HG02884 (cell line): ENCODE measurements around the gene ASB15.

Source experiments
- ATAC-seq: cut with Tn5 transposase; IDR thresholded peaks from one replicate; pipeline ENCODE4 v1.9.1; 2021; ENCODE audit warnings: mild to moderate bottlenecking, moderate library complexity; ENCODE audit not compliant: unreplicated experiment

The ASB15 gene

DNA sequence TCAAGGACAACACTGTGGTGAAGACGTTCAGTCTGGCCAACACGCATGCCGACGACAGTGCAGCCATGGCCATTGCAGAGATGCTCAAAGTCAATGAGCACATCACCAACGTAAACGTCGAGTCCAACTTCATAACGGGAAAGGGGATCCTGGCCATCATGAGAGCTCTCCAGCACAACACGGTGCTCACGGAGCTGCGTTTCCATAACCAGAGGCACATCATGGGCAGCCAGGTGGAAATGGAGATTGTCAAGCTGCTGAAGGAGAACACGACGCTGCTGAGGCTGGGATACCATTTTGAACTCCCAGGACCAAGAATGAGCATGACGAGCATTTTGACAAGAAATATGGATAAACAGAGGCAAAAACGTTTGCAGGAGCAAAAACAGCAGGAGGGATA, 60.7 kb downstream of the ASB15 start:
- no peak for ATAC-seq

DNA sequence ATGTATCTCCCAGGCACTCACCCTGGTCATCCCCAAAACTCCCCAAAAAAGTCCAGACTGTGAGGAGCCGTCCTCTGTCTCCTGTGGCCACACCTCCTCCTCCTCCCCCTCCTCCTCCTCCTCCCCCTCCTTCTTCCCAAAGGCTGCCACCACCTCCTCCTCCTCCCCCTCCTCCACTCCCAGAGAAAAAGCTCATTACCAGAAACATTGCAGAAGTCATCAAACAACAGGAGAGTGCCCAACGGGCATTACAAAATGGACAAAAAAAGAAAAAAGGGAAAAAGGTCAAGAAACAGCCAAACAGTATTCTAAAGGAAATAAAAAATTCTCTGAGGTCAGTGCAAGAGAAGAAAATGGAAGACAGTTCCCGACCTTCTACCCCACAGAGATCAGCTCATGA, 61.1 kb downstream of the ASB15 start:
- no peak for ATAC-seq

DNA sequence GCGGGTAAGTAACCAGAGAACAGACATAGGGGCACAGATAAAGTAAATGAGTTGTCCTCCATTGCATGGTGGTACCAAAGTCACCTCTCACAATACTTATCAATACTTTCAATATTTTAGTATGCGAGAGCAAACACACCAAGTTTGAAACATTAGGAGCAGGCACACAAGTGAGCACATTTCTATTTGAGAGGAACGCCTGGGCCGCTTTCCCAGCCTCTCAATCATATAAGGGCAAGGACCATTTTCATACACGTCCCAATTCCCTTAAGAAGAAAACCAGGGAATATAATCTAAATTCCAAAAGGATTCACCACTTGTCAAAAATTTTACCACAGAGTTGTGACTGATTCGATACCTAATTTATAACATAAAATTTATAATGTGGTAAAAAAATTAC, 61.6 kb downstream of the ASB15 start:
- ATAC-seq = no peak

DNA sequence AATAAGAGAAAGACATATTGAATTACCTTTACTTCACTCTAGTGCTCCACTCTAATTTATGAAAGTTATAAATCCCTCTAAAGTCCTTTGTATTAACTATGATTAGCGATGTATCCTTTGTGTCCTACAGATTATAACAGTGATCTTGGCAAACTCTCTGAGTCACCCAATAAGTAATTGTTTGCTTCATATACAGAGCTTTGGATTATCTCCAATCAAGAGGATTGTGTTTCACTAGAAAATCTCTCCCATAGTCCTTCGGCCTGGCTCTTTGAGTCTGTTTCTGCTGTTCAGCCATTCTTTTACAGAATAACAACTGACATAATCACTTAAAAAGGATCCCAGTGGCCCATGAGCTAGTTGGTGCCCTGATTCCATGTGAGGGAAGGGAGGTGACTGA, 63.5 kb downstream of the ASB15 start:
- ATAC-seq = no peak

DNA sequence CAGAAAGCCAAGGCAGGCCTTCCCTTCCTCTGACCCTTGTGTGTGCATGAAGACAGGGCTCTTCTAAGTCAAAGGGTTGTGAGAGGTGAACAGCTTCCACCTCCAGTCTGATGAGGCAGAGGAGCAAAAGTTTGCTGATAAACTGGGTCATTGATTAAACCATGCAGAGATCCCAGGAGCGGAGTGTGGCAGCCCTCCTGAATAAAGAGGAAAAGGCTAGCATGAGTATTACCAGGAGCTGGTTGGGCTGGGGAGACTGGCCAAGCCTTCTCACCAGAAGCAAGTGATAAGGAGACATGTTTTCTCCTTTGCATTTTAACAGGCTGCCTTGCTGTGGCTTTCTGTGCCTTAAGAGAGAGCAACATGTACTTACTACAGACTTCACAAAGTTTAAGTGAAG, 64.3 kb downstream of the ASB15 start:
- ATAC-seq = no peak

DNA sequence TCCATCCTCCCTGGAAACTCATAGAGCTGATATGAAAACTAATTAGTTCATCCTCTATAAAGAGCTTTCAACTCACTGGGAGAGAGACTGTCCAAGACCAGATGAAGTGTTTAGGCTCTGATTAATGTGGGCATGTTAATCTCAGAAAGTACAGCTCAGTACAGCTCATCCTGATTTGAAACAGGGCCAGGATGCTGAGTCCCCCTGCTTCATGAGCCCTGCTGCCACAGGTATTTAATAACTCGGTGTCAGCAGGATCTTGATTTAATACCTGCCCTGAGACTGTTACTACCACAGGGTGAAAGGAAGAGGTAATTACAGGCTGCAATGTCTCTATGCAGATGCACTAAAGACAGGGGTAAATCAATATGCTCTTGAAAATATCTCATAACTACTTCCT, 64.9 kb downstream of the ASB15 start:
- no peak for ATAC-seq

DNA sequence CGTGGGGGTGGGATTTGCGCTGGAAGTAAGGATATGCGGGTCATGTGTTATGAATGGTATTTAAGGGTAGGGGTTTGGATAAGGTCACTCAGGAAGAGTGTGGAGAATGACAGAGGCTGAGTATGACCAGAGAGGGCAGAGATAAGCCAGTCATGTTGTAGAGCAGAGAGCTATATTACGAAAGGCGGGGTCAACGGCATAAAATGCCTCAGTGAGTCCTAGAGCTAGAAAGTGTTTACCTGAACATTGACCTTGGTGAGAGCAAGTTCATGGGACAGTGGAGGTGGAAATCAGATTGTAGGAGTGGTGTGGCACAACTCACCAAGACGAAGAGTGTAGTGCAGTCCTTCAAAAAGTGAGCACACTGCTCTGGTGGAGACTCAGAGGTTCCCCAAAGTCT, 67.9 kb downstream of the ASB15 start:
- ATAC-seq = no peak

DNA sequence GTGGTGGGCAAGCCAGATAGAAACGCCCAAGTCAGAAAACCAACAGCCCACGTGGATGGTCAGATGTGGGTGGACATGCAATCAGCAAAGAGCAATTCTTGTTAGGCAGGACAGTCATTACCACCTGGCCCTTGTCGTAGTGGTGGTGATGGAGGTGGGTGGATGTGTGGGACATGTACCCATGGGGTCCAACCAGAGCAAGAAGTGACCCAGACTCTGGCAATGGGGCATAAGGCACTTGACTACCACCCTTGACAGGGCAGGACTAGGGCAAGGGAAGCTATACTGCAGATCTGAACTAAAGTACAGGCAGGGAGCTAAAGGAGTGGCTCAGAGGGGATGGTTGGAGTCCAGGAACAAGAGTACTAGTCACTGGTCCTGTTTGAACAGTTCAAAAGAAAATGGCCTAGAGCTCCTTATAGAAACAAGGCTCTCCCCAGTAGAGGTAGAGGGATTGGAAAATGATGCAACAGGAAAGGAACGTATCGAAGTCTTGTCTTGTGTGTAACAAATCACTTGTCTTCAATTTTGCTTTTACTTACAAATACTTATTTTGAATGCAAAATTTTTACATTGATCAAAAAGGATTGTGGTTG, 71.6 kb downstream of the ASB15 start:
- ATAC-seq = no peak

DNA sequence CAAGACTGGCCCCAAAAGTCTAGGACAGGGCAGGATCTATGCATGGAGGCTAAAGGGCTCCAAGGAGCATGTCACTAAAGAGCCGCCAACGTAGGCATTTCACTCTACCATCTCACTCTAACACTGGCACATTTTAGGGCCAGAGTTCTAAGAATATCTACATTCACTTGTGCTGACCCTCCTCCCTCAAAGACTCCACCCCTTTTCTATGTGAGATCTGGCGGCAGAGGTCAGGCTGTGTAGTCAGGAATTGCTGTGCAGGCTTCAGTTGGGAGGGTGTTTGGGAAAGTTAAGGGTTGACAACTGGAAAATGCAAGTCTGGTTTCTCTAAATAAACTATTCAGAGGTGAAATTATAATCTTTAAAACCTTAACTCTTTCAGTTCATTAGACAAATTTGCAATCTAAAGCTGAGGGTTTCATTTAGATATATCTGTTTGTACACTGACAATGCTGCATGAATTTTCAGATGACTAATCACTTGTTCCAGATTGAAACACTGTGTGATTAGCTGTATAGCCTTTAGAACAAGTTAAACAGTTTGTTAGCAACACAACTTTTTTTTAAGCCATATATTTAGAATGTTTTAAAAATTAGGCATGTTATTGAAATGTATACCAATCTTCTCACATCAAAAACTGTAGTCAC, 72.3 kb downstream of the ASB15 start:
- no peak for ATAC-seq

DNA sequence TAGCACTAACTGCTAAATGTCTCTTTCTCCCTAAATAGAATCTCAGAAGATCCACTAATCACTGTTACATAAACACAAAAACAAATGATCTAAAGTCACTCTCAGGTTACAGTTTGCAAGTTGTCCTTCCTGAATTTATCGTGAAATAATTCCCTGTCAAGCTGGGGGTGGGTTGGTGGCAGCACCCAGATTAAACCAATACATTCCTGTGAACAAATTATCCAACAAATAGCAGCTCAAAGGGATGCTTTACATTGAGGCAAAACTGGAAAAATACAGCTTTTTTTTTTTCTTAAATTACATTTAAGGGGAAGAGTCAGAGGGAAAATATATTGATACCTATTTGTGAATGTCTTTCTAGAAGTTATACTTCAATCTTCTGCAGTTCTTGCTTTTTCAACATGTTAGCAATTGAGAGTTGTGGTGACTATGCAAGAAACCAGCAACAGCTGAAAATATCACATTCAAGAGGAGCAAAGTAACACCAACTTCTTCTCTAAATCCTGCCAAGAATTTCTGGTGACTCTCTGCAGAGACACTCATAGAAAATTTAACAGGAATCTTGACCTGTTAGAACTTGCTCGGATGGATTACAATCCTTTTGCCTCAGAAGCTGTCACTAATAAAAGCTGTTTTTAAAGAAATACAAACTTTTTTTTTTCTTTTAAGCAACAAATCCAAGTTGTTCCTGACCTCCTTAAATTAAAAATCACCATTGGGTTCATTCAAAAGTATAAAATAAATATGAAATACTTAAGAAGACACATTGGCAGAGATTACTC, 73.0 kb downstream of the ASB15 start:
- no peak for ATAC-seq

DNA sequence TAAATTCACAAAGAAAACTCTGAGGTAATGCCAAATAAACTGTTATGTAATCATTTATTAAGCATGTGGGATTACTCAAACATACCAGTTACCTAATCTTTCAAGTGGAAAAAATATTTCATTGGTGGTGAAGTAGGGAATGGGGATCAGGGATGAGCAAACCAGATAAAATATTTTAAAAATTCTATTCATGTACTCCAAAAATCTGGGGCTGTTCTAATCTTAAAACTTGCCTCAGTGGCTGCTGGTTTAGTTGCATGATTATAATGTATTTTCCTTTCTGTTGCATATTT, 73.5 kb downstream of the ASB15 start:
- no peak for ATAC-seq

DNA sequence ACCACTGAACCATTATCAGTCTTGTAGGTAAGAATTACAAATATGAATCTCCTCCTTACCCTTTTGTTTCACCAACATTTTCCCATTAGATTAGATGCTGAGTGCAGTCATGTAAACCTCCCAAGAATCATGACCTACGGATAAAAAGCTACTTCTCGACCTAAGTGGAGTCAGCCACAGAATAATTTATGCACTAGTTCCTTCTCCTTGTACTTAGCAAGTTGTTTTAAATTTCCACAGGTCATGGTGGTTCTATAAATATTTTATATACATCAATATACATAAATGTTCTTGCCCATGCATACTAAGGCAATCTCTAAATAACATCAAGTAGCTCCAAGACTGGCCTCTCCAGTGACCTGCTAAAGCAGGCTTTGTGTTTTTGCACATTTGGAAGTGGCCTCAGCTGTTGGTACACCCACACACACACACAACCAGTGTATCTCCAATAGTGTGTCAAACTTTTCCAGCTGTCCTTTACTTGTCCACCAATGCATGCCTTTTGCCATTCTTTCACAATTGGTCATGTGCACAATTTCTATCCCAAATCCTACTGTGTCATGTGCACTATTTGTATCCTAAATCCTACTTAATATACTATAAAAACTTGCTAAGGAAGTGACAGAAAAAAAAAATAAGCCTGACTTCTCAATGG, 75.6 kb downstream of the ASB15 start:
- ATAC-seq = no peak

DNA sequence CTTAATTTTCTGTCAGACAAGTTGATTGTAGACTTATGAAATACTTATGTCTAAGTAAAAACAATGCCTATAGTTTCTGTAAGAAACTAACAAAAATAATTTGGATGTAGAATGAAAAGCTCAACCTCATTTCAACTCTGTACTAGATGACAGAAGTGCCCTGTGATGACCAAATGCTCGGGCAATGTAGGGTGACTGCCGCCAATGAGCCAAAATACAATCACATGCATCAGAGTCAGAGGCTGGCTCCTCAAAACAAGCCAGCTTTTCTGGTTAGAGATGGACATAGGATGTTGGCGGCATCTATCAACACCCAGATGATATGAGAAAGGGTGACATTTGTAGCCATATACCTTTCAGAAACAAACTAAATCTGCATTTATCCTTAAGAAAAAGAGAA, 78.0 kb downstream of the ASB15 start:
- ATAC-seq = no peak

DNA sequence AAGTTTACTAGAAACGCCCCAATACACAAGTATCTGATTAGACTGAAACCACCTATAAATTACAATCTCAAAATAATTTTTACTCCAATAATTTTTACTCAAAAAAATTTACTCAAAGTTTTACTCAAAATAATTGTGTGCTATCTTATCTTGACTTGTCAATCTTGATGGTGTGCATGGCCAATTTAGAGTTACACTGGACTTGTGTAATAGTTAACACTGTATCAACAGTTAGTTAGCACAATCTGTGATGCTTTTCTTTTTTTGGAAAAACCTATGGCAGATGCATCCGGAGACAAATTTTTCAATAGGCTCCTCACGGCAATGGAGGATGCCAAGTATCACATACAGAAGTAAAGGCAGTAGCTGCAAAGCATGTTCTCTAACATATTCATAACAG, 79.0 kb downstream of the ASB15 start:
- ATAC-seq = no peak

DNA sequence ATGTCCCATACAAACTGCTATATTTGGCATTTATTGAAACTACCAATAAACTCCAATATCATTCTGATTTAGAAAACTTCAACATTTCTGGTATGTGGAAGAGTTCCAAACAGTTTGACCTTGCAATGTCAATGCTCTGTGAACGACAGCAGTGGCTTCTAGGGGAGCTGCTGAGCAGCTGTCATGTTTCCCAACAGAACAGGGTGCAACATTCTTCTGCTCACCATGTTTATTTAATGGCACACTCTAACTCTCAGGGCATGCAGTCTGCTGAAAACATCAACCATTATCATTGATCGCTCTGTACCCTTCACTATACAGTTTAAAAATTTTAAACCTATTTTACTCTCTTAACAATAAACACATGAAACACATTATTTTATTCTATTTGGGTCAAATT, 79.9 kb downstream of the ASB15 start:
- ATAC-seq = no peak

DNA sequence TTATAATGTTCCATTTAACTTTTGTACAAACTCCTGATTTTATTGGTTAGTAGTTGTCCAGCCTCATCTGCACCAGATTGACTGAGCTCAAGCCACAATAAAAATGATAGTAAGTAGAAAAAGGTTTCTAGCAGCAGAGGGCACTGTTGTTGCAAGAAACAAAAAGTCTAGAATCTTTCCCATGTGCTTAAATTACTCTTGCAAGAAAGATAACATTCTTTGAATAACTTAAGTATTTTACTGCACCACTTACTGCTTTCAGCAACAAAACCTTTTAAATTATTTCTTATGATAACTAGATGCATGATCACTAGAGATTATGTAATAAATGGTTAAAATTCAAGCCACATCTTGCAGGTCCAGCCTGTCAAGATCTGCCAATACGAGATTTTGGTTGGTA, 81.1 kb downstream of the ASB15 start:
- no peak for ATAC-seq

DNA sequence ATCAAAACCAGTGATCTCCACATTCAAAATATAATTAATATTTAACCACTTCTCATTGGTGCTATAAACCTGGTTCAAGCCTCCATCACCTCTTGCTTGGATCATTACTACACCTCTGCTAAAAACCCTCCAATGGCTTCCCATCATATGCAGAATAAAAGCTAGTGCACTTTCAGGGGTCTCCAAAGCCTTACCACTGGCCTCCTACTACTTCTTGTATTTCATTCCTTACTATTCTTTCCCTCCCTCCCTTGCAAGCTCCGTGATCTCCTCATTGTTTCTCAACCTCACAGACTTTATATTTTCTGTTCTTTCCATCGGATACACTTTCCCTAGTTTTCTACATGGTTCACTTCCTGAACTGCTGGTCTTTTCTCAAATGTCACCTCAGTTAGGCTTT, 85.5 kb downstream of the ASB15 start:
- no peak for ATAC-seq

DNA sequence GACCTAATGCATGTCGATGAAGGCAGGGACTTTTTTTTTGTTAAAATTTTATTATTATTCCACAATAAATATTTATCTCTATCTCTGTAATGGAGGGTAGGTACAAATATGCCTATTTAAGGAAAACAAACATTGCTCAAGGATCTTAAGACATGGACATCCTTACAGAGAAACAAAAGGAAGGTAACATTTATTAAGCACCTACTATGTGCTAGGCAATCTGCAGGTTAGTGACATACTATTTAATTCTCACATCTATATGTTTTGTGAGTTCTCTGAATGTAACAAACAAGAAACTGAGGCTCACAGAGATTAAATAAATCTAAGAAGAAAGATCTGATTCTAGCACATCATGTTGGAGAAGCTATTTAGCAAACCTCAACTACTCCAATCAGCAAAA, 86.1 kb downstream of the ASB15 start:
- no peak for ATAC-seq
